Epidermal melanocyte (primary cell): ENCODE measurements around the gene GRAMD2B.
"Not testable (repeated sequence)": the region's sequence is repeated elsewhere in the genome, so short reads cannot be mapped to it uniquely, and the experiment has no call there.

Experiments used
- DNase-seq: peaks from one replicate; pipeline ENCODE4 v3.0.0; 2011; ENCODE audit warnings: low spot score; ENCODE audit not compliant: insufficient read length

GRAMD2B gene

DNA sequence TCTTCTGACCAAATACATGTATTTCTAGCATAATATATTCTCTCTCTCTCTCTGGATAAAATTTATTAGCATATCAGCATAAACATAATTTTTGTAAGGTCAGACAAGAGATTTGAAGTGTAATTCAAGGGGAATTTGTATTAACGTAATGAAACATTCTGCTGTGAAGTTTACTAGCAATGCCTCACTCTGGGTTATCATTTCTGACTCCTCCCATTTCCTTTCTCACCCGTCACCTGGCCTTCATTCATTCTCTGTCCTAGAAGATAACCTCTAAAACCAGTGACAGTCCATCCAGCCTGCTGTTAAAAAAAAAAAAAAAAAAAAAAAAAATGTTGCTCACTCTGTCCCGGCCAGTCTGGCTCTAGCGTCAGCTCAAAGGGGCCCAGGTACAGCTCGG is 27.1 kb downstream of the GRAMD2B start:
- DNase-seq = no peak

DNA sequence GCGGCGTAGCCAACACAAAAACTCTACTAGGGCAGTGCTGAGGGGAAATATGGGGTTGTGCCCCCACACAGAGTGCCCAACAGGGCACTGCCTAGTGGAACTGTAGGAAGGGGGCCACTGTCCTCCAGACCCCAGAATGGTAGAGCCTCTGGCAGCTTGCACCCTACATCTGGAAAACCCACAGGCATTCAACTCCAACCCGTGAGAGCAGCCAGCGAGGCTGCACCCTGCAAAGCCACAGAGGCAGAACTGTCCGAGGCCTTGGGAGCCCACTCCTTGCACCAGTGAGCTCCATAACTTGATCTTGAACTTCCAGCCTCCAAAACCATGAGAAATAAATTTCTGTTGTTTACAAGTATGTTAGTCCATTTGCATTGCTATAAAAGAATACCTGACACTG is 27.7 kb downstream of the GRAMD2B start:
- no peak for DNase-seq

- no peak for DNase-seq
These were observed 29.3 kb downstream of the GRAMD2B start for GRCh38 chr5:126452477-126452876.

GRCh38 chr5:126454081-126454480 is 30.9 kb downstream of the GRAMD2B start:
- DNase-seq = peak; percentile 68

DNA sequence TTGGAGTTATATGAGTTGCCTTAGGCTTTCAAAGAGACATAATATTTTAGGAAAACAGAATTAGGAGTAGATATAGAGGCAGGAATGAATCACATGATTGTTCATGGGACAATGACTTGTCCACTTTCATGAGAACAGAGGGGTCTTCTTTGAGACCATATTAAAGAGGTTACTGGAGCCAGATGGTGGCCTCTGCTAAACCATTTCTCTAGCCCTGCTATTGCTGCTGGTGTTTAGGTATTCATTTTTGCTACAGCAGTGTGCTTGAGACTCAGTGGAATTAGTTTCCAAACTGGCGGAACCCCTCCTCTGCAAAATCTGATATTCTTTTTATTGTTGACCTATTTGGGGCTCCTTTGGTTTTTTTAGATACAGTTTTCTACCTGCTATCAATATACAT is 31.3 kb downstream of the GRAMD2B start:
- DNase-seq = no peak

GRCh38 chr5:126455264-126455663 is 32.1 kb downstream of the GRAMD2B start:
- DNase-seq = no peak

DNA sequence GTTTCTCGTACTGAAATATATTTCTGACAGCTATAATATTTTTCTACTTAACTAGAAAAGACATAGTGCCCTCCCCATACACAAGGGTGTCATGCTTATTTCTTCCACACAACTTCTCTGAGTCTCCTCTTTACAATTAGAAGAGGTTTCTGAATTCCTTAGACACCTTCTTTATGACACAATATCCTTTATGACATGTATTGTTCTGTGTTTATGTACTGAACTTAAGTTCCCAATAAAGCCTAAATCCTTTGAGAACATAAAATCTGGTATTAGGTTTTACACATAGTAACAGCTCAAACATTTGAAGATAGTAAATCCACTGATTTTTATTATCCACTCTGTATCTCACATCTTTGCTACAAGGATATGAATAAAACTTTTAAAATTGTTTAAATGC is 32.5 kb downstream of the GRAMD2B start:
- no peak for DNase-seq

GRCh38 chr5:126456217-126456820 is 33.1 kb downstream of the GRAMD2B start:
- no peak for DNase-seq

- DNase-seq = no peak
These were observed 37.2 kb downstream of the GRAMD2B start for GRCh38 chr5:126460459-126460858.

- DNase-seq = no peak
These were observed 37.8 kb downstream of the GRAMD2B start for GRCh38 chr5:126460977-126461376.

DNA sequence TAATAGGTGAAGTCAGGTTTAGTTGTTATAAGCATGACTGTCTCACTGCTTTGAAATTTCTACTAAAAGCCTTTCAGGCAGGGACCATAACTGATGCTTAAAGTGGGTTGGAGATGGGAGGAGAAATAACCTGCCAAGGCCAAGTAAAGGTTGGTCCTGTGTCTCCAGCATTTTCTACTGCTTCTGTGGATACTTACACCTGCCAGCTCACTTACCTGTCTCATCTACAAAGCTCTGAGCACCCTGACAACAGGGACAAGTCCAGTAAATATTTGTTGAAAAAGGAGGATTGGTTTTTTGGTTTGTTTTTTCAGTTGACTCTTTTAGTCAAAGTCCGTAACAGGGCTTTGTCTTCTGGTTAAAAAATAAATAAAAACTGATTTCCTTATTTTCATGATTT is 38.6 kb downstream of the GRAMD2B start:
- no peak for DNase-seq

- no peak for DNase-seq
These were observed 39.2 kb downstream of the GRAMD2B start for GRCh38 chr5:126462239-126463014.

DNA sequence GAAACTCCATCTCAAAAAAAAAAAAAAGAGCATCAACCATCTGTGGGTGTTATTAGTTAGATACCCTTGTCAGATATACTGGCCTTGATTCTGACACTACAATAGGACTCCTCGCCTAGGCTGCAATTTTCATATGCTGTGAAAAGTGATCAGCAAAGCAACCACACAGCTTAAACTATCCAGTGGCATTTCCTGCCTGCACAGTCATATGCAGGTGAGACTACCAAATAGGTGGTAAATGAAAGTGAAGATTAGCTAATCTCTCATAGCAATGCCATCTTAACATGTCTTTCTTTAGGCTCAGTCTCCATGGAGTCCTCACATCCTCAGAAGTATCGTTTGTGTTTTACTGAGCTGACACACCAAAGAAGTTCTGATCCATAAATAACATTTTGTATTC is 40.8 kb downstream of the GRAMD2B start:
- no peak for DNase-seq

DNA sequence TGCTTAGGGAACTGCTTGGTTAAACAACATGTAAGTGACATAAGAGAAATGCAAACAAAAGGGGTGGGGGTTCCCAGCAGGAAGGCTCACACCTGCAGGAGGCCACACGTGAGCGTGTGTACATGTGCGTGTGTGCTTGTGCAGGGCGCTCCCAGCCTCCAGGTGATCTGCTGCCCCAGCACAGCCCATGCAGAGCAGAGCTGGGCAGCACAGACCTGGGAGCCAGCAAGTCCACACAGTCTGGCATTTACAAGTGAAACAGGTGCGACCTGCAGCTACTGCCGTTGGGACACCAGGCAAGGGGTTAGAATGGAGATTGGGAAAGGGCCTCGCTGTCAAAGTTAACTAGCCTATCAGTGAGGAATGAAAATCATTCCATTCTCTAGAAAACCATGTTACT is 41.8 kb downstream of the GRAMD2B start:
- no peak for DNase-seq

- DNase-seq = no peak
These were observed 44.9 kb downstream of the GRAMD2B start for GRCh38 chr5:126468091-126468490.

DNA sequence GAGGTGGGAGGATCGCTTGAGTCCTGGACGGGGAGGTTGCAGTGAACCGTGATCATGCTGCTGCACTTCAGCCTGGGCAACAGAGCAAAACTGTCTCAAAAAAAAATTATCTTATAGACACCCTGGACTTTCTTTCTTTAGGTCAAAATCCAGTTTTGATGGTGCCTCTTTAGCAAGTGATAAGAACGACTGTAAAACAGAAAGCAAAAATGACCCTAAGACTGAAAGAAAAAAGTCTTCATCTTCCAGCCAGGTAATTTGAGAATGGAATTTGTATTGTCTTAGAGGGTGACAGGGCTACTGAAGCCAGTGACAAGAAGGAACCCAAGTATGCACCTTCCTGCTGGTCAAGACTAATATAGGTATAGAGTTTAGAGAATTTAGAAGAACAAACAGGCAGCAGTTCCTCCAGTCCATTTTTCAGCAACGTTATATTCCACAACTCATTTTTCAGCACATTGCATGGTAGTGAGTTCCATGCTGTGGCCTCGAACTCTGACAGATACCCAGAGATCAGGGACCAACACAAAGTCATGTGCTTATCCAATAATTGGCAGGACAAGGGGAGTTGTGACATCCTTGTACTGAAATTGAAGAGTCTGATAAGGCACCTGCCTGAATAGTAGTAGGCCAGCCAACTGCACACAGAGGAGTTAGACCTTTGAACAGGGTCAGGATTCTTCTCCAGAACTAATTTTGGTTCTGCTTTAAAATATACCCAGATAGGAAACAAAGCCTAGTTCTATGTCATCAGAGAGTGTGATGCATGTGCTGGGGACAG is 46.5 kb downstream of the GRAMD2B start:
- DNase-seq = no peak

GRCh38 chr5:126470529-126470928 is 47.3 kb downstream of the GRAMD2B start:
- DNase-seq = not testable (repeated sequence)

DNA sequence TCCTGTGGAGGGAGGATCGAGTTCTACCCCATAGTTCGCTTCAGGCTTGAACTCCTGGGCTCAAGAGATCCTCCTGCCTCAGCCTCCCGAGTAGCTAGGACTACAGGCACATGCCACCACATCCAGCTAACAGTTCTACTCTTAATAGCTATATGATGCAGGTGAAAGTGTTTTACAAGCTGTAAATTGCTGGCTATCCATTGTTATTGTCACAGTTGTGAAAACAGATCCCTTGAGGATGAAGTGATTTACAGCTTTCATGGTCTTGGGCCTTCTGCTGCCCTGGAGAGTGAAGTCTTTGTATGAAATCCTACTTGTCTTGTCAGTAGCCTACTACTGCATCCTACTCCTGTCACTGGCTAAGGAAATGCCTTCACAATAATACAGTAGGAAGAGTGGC is 48.0 kb downstream of the GRAMD2B start:
- no peak for DNase-seq

DNA sequence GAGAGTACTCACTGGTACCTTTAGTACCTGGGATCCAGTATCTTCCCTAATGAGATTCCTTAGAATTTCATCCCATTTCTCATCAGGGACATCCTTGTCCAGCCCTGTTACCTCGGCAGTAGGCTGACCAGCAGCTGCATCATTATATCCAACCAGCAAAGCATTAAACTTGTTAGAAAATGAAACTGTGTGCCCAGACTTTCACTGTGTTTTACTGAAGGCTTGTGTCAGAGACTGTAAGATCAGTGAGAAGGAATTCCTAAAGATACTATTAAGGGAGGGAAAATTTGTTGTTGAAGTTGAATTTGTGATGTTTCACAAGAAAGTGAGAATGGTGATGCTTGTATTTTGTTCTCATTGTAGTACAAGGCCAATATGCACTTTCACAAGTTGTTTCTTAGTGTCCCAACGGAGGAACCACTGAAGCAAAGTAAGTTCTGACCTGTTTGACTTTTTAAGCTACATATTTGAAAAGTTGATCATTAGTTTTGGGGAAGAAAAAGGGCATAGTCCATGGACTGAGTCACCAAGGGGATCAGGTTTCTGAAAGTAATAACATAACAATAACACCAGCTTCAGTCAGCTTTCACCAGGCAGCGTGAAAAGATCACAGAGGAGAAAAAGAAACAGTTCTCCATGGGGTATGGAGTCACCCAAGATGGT is 48.8 kb downstream of the GRAMD2B start:
- DNase-seq = peak; percentile 30

- no peak for DNase-seq
These were observed 49.3 kb downstream of the GRAMD2B start for GRCh38 chr5:126472538-126472889.

GRCh38 chr5:126477294-126478117 is 54.3 kb downstream of the GRAMD2B start:
- no peak for DNase-seq
